Endometrial microvascular endothelial cells (primary cell): ENCODE results near the gene FBXL20. TPM values are rescaled to one million over a fixed set of nuclear protein-coding genes. Genes with fewer than 3 reads are reported as not detected.
"Not testable (repeated sequence)": the region's sequence is repeated elsewhere in the genome, so short reads cannot be mapped to it uniquely, and the experiment has no call there.

Experiments
- in situ Hi-C: cut with HindIII; loops from 2 replicates; pipeline ENCODE4 v1.10.0; 2017; ENCODE audit warnings: low sequenced_read_pairs, low pct_unique_long_range_greater_than_20kb; ENCODE audit errors: inconsistent ontology term
- total RNA-seq: library from RNA; depleted of rRNA; stranded (reverse); fragments of >200 nt; gene quantifications from one replicate; pipeline ENCODE4 v1.2.3, GENCODE V29; 2015; ENCODE audit errors: inconsistent ontology term

Gene FBXL20
- total RNA-seq, 1 donor from 2014 or later, result 12.1 TPM

- in situ Hi-C loops, result no loop called here
Measured at GRCh38 chr17:39339272-39339671, 62.2 kb downstream of the FBXL20 start.

- in situ Hi-C loops, result not testable (repeated sequence)
Measured at GRCh38 chr17:39337649-39338048, 63.8 kb downstream of the FBXL20 start.

DNA sequence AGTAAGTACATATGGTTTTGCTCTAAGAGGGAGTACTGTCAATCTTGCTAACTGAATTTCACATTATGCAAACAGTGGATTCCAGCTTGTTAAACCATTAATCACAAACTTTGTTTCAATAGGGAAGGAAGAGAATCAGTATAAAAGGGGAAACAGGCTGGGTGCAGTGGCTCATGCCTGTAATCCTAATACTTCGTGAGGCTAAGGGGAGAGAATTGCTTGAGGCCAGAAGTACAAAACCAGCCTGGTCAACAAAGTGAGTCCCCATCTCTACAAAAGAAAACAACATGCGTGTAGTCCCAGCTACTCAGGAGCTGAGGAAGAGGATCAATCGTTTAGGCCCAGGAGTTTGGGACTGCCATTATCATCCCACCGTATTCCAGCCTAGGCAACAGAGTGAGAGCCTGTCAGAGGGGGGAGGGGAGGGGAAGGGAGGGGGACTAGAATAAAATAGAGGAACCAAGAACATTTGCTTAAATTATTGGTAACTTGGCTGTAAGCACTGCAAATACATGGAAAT lies 65.7 kb downstream of the FBXL20 start:
- in situ Hi-C loops, result no loop called here

GRCh38 chr17:39334008-39334744 lies 67.2 kb downstream of the FBXL20 start:
- in situ Hi-C loops, result not testable (repeated sequence)

- in situ Hi-C loops, result no loop called here
Measured at GRCh38 chr17:39332092-39332491, 69.3 kb downstream of the FBXL20 start.

- in situ Hi-C loops, result no loop called here
Measured at GRCh38 chr17:39328815-39329214, 72.6 kb downstream of the FBXL20 start.

DNA sequence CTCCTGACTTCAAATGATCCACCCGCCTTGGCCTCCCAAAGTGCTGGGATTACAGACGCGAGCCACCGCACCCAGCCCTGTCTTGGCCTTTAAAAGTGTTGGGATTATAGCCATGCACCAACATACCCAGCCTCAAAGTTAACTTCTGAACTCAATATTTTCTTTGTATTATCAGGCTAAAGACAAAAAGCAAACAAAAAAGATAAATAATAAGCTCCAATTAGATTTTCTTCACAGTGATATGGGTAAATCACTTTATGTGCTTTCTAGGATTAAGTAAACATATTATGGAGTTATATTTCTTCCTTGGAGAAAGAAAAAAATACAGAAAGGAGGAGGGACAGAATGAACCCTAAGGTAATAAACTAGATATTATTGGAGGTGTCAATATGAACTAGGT lies 74.3 kb downstream of the FBXL20 start:
- in situ Hi-C loops, result no loop called here

DNA sequence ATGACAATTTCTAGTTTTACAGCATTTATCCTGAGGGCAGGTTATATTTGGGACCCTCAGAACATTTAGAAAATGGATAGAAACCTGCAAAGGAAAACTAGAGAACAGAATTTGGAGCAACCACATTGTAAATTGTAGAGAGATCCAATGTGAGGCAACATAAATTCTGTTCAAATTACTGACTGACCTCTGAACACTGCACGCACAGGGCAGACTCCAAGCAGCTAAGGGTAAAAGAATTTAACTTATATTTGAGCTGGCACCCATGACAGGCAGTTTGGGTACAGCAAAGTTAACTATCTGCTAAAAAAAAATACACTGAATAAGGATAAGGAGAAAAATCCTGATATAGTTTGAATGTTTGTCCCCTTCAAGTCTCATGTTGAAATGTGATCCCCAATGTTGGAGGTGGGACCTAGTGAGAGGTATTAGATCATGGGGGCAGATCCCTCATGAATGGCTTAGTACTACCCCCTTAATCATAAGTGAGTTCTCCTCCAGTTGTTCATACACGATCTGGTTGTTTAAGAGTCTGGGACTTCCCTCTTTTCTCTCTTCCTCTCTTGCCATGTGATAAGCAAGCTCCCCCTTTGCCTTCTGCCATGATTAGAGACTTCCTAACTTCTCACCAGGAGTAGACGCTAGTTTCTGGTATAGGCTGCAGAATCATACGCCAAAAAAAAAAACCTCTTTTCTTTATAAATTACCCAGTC lies 75.7 kb downstream of the FBXL20 start:
- in situ Hi-C loops, result no loop called here

DNA sequence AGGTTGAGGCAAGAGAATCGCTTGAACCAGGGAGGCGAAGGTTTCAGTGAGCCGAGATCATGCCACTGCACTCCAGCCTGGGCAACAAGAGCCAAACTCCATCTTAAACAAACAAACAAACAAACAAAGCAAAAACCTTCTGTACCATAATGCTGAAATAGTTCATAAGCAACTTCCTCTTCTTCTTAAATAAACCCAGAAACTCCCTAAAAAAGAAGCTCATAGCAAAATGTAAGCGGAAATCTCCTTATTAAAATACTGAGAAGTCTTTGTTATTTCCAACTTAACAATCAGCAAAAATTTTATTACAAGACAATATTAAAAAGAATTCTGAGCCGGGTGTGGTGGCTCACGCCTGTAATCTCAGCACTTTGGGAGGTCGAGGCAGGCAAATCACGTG lies 82.8 kb downstream of the FBXL20 start:
- in situ Hi-C loops, result no loop called here

DNA sequence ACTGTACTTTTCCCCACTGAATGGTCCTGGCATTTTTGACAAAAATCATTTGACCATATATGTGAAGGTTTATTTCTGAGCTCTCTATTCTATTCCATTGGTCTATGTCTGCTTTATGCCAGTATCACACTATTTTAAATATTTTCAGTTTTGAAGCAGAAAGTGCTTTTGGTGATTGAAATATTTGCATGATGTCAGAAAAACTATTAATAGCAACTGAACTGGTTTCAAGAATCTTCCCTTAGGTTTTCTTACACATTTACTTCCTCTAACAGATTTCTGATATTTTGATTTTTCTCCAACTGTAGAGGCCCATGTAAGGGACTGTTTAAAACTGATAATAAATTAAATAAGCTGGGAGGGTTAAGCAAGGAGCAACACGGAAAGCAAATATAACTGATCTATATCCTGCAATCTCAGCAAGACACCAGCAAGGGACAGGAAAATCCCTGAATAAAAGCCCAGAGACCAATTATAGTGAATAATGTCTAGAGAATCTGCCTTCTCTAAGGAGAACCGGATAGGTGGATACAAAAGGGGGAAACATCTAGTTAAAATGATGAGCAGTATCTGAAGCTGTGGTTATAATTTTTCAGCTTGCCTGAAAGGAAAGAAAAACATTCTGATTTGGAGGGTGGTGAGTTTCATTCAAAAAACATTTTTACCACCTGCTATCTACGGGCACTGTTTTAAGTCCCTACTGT lies 94.8 kb downstream of the FBXL20 start:
- in situ Hi-C loops, result no loop called here

DNA sequence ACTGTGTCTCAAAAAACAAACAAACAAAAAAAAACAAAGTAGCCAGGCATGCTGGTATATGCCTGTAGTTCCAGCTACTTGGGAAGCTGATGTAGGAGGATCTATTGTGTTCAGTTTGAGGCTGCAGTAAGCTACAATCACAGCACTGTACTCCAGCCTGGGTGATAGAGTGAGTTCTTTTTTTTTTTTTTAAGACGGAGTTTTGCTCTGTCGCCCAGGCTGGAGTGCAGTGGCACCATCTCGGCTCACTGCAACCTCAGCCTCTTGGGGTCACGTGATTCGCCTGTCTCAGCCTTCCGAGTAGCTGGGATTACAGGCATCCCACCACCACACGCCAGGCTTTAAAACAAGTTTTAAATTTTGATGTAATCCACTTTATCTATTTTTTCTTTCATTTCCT lies 95.4 kb downstream of the FBXL20 start:
- in situ Hi-C loops, result no loop called here

- in situ Hi-C loops, result no loop called here
Measured at GRCh38 chr17:39304188-39304587, 97.2 kb downstream of the FBXL20 start.

DNA sequence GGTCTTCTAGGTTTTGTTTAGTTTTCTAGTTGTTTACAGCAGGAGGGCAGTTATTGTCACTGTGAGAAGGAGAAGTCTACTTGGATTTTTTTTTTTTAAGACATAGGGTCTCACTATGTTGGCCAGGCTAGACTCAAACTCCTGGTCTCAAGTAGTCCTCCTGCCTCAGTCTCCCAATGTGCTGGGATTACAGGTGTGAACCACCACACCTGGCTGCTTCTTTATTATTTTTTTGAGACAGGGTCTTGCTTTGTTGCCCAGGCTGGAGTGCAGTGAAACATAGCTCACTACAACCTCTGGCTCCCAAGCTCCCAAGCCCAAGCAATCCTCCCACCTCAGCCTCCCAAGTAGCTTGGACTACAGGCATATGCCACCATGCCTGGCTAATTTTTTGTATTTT lies 107.4 kb downstream of the FBXL20 start:
- in situ Hi-C loops, result no loop called here

DNA sequence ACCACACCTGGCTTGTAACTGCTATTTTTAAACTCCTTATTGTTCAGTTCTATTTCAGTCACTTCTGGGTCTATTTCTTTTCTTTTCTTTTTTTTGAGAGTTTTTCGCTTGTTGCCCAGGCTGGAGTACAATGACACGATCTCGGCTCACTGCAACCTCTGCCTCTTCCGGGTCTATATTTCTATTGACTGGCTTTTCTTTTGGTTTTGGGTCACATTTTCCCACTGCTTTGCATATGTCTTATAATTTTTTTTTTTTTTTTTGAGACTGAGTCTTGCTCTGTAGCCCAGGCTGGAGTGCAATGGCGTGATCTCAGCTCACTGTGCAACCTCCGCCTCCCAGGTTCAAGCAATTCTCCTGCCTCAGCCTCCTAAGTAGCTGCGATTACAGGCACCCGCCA lies 108.9 kb downstream of the FBXL20 start:
- in situ Hi-C loops, result not testable (repeated sequence)

GRCh38 chr17:39286513-39286912 lies 114.9 kb downstream of the FBXL20 start:
- in situ Hi-C loops, result not testable (repeated sequence)

GRCh38 chr17:39284685-39285084 lies 116.7 kb downstream of the FBXL20 start:
- in situ Hi-C loops, result no loop called here

DNA sequence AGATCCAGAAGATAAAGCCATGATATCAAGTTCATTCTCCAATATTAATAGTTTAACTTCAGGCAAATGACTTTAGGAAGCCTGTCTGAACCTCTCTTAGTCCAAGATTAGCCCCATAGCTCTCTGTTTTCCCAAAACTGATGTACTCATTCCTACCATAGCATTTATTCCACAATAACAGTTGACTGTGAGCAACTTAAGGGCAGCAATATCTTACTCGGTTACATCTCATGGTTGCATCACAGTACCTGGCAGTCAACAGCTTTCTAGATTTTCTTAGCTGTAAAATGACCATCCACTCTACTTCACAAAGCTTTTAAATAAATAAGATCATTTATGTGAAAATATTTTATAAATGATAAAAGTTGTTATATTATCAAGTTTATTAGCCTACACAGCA lies 117.5 kb downstream of the FBXL20 start:
- in situ Hi-C loops, result no loop called here

- in situ Hi-C loops, result no loop called here
Measured at GRCh38 chr17:39283098-39283497, 118.3 kb downstream of the FBXL20 start.

DNA sequence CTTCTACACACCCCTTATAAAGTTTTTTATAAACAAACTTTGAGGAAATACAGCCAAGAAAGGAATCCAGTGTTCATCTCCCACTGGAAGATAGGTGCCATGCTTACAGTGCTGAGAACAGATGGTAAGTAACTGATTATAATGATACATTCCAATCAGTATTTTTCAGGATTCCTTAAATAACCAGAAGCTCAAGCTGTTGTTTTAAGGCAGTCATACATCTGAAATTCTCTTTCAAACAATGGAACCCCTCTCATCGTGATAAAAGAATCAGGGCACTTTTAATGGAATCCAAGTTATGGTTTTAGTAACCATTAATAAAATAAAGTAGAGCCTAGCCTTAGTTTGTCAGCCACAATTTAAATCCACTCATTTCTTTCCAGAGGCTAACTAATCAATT lies 119.6 kb downstream of the FBXL20 start:
- in situ Hi-C loops, result no loop called here

DNA sequence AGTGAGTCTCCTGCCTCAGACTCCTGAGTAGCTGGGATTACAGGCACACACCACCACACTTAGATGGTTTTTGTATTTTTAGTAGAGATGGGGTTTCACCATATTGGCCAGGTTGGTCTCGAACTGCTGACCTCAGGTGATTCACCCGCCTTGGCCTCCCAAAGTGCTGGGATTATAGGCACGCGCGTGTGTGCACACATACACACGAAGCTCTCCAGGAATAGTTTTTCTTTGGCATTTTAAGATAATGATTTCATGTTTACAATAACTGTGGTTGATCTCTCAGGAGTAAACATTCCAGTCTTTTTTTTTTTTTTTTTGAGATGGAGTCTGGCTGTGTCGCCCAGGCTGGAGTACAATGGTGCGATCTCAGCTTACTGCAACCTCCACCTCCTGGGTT lies 123.2 kb downstream of the FBXL20 start:
- in situ Hi-C loops, result not testable (repeated sequence)
